PC-9 (cell line): Measurements from ENCODE around the gene DNAJC3.

ENCODE experiments used
- CTCF ChIP-seq: fragments of 200-600 bp; sonication (generic); conservative IDR thresholded peaks from 2 replicates; pipeline ENCODE4 v1.6.1; 2017; ENCODE audit warnings: mixed run types, antibody characterized with exemption, mild to moderate bottlenecking, moderate library complexity
- EZH2 ChIP-seq: fragments of 200-600 bp; sonication (generic); IDR thresholded peaks from 2 replicates; pipeline ENCODE4 v1.8.0; 2017; ENCODE audit warnings: antibody characterized with exemption, low read depth

- TF ChIP-seq CTCF (no peak), EZH2 (no peak)
Observed at GRCh38 chr13:95805921-95806320, 129.0 kb downstream of the DNAJC3 start.
